Endothelial cell (in vitro differentiated cells): ENCODE measurements around the gene CUX1. TPM values are rescaled to one million over a fixed set of nuclear protein-coding genes. Genes with fewer than 3 reads are reported as not detected.
"Not testable (repeated sequence)": the region's sequence is repeated elsewhere in the genome, so short reads cannot be mapped to it uniquely, and the experiment has no call there.

ENCODE experiments used
- DNase-seq: peaks from one replicate; pipeline ENCODE4 v3.0.0; 2021; ENCODE audit warnings: low spot score
- H3K27ac Mint-ChIP-seq: one replicate; pipeline ENCODE4 v1.8.0; 2021; ENCODE audit warnings: mixed read lengths, inconsistent platforms; ENCODE audit not compliant: unreplicated experiment
- H3K27me3 Mint-ChIP-seq: one replicate; pipeline ENCODE4 v1.8.0; 2021; ENCODE audit warnings: mild to moderate bottlenecking, moderate library complexity, mixed read lengths, inconsistent platforms; ENCODE audit not compliant: unreplicated experiment
- H3K36me3 Mint-ChIP-seq: one replicate; pipeline ENCODE4 v1.8.0; 2021; ENCODE audit warnings: mild to moderate bottlenecking, low read depth, mixed read lengths, inconsistent platforms; ENCODE audit not compliant: unreplicated experiment
- H3K4me1 Mint-ChIP-seq: one replicate; pipeline ENCODE4 v1.8.0; 2021; ENCODE audit warnings: mild to moderate bottlenecking, mixed read lengths, inconsistent platforms; ENCODE audit not compliant: unreplicated experiment
- H3K4me3 Mint-ChIP-seq: one replicate; pipeline ENCODE4 v1.8.0; 2021; ENCODE audit warnings: mild to moderate bottlenecking, mixed read lengths, inconsistent platforms; ENCODE audit not compliant: unreplicated experiment
- H3K9me3 Mint-ChIP-seq: one replicate; pipeline ENCODE4 v1.8.0; 2021; ENCODE audit warnings: mixed read lengths, inconsistent platforms; ENCODE audit not compliant: unreplicated experiment
- CTCF ChIP-seq: fragments of 200-600 bp; sonication (generic); IDR thresholded peaks from one replicate; pipeline ENCODE4 v1.5.0; 2021; ENCODE audit warnings: antibody characterized with exemption; ENCODE audit not compliant: unreplicated experiment
- total RNA-seq: library from RNA; stranded (reverse); fragmentation: NEBNext Ultra II Directional; extraction: Animal tissue kit (Norgen Biotek cat#: 25700); gene quantifications from one replicate; pipeline ENCODE4 v1.2.1, GENCODE V29; 2021; ENCODE audit not compliant: unreplicated experiment

Gene CUX1
- total RNA-seq, 1 donor from 2014 or later: 43.7 TPM

- Mint-ChIP-seq H3K27ac (no peak overlapping the region), H3K9me3 (no peaks in the 10 kb centered on the region), H3K4me1 (no peaks in the 10 kb centered on the region), H3K27me3 (no peaks in the 10 kb centered on the region), H3K36me3 (peaks cover 6% of the 10 kb centered on the region), H3K4me3 (no peak overlapping the region)
- no peak for TF ChIP-seq CTCF
- DNase-seq: no peak
Measured at GRCh38 chr7:101826081-101826835, 8.8 kb downstream of the CUX1 start.

- Mint-ChIP-seq H3K4me1 (no peaks in the 10 kb centered on the region), H3K4me3 (no peak overlapping the region), H3K27me3 (no peaks in the 10 kb centered on the region), H3K36me3 (peaks cover 6% of the 10 kb centered on the region), H3K9me3 (no peaks in the 10 kb centered on the region), H3K27ac (no peak overlapping the region)
- no peak for TF ChIP-seq CTCF
- no peak for DNase-seq
Measured at GRCh38 chr7:101828301-101829020, 11.0 kb downstream of the CUX1 start.

GRCh38 chr7:101829374-101829773 is 11.9 kb downstream of the CUX1 start:
- no peak for DNase-seq
- H3K27ac Mint-ChIP-seq: peak overlapping the region; percentile 0
- H3K4me3 Mint-ChIP-seq: no peak overlapping the region
- H3K36me3 Mint-ChIP-seq: peaks cover 6% of the 10 kb centered on the region
- no peaks in the 10 kb centered on the region for H3K9me3 Mint-ChIP-seq
- no peak for TF ChIP-seq CTCF
- no peaks in the 10 kb centered on the region for H3K27me3 Mint-ChIP-seq
- no peaks in the 10 kb centered on the region for H3K4me1 Mint-ChIP-seq

- no peak for DNase-seq
- Mint-ChIP-seq H3K36me3 (peaks cover 6% of the 10 kb centered on the region), H3K27ac (no peak overlapping the region), H3K4me3 (no peak overlapping the region), H3K9me3 (no peaks in the 10 kb centered on the region), H3K27me3 (no peaks in the 10 kb centered on the region), H3K4me1 (no peaks in the 10 kb centered on the region)
- TF ChIP-seq CTCF: no peak
Measured at GRCh38 chr7:101829821-101830220, 12.4 kb downstream of the CUX1 start.

- not testable (repeated sequence) for H3K36me3 Mint-ChIP-seq, H3K4me1 Mint-ChIP-seq, H3K27me3 Mint-ChIP-seq, H3K27ac Mint-ChIP-seq, DNase-seq, H3K9me3 Mint-ChIP-seq, H3K4me3 Mint-ChIP-seq
Measured at GRCh38 chr7:101831396-101831795, 14.0 kb downstream of the CUX1 start.
